ENCODE results near the gene PLPPR1. TPM values are rescaled to one million over a fixed set of nuclear protein-coding genes. Genes with fewer than 3 reads are reported as not detected.
"Not testable (repeated sequence)": the region's sequence is repeated elsewhere in the genome, so short reads cannot be mapped to it uniquely, and the experiment has no call there.

Gene PLPPR1
- total RNA-seq, 1 experiment from 2014 or later: not detected

- BruUV-seq (replicated peaks): no TSS peak
- ATAC-seq: no peak
- CTCF ChIA-PET: no interaction called here
Measured at GRCh38 chr9:101037430-101037829, 8.9 kb downstream of the PLPPR1 start.

DNA sequence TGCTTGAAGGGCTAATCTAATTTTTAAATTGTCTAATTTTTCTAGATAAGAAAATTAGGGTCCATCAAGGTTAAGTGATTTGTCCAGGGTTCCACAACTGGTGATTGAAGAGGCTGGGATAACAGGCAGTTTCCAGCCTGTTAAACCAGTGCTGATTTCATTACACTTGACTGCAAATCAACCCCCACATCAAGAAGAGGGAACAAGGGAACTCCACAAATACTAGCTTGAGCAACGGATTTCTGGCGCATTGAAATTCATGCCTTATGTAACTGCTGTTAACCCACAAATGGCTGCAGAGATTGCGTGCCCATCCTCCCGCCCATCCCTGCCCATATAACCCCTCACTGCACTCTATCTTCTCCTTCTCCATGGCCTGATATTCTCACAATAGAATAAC is 10.0 kb downstream of the PLPPR1 start:
- ChIA-PET CTCF (no interaction called here), POLR2A (no interaction called here)
- no peak for ATAC-seq
- no TSS peak for BruUV-seq (replicated peaks)
- TF ChIP-seq TCF7L2 (IDR thresholded peaks at IDR 0.05; ENCODE audit: low read depth, low read length): no peak
- intact Hi-C loops (cut with micrococcal nuclease; ENCODE audit: unreplicated experiment) (no loop called here), in situ Hi-C loops (cut with HindIII; ENCODE audit: low pct_unique_long_range_greater_than_20kb, low sequenced_read_pairs) (no loop called here)
- Histone ChIP-seq H3K36me3 (ENCODE audit: control insufficient read depth, insufficient read depth, low read length) (no peaks in the 10 kb centered on the region), H3K27ac (ENCODE audit: low read length) (no peak overlapping the region), H3K27me3 (ENCODE audit: control insufficient read depth, insufficient read depth, low read length) (no peaks in the 10 kb centered on the region), H3K9me3 (ENCODE audit: control insufficient read depth, insufficient read depth, low read depth, low read length) (no peaks in the 10 kb centered on the region), H3K4me1 (ENCODE audit: control insufficient read depth, insufficient read depth, low read length) (no peaks in the 10 kb centered on the region), H3K4me3 (ENCODE audit: low read depth in 2 of 2, low read length in 2 of 2) (no peak overlapping the region)
- DNase-seq (ENCODE audit: low read depth, low spot score): no peak

More at GRCh38 chr9:101037430-101037829, 8.9 kb downstream of the PLPPR1 start:
- intact Hi-C loops (cut with micrococcal nuclease; ENCODE audit: unreplicated experiment) (no loop called here), in situ Hi-C loops (cut with HindIII; ENCODE audit: low pct_unique_long_range_greater_than_20kb, low sequenced_read_pairs) (no loop called here)
- no peak overlapping the region for H3K27ac ChIP-seq (ENCODE audit: low read length)
- no peaks in the 10 kb centered on the region for H3K36me3 ChIP-seq (ENCODE audit: control insufficient read depth, insufficient read depth, low read length)
- H3K4me1 ChIP-seq (ENCODE audit: control insufficient read depth, insufficient read depth, low read length): no peaks in the 10 kb centered on the region
- no peak for DNase-seq (ENCODE audit: low read depth, low spot score)
- POLR2A ChIA-PET: no interaction called here
- no peaks in the 10 kb centered on the region for H3K9me3 ChIP-seq (ENCODE audit: control insufficient read depth, insufficient read depth, low read depth, low read length)
- TF ChIP-seq, protein P1, sequence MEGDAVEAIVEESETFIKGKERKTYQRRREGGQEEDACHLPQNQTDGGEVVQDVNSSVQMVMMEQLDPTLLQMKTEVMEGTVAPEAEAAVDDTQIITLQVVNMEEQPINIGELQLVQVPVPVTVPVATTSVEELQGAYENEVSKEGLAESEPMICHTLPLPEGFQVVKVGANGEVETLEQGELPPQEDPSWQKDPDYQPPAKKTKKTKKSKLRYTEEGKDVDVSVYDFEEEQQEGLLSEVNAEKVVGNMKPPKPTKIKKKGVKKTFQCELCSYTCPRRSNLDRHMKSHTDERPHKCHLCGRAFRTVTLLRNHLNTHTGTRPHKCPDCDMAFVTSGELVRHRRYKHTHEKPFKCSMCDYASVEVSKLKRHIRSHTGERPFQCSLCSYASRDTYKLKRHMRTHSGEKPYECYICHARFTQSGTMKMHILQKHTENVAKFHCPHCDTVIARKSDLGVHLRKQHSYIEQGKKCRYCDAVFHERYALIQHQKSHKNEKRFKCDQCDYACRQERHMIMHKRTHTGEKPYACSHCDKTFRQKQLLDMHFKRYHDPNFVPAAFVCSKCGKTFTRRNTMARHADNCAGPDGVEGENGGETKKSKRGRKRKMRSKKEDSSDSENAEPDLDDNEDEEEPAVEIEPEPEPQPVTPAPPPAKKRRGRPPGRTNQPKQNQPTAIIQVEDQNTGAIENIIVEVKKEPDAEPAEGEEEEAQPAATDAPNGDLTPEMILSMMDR (IDR thresholded peaks at IDR 0.05): no peak
- TF ChIP-seq TCF7L2 (IDR thresholded peaks at IDR 0.05; ENCODE audit: low read depth, low read length): no peak
- TF ChIP-seq, protein P2, sequence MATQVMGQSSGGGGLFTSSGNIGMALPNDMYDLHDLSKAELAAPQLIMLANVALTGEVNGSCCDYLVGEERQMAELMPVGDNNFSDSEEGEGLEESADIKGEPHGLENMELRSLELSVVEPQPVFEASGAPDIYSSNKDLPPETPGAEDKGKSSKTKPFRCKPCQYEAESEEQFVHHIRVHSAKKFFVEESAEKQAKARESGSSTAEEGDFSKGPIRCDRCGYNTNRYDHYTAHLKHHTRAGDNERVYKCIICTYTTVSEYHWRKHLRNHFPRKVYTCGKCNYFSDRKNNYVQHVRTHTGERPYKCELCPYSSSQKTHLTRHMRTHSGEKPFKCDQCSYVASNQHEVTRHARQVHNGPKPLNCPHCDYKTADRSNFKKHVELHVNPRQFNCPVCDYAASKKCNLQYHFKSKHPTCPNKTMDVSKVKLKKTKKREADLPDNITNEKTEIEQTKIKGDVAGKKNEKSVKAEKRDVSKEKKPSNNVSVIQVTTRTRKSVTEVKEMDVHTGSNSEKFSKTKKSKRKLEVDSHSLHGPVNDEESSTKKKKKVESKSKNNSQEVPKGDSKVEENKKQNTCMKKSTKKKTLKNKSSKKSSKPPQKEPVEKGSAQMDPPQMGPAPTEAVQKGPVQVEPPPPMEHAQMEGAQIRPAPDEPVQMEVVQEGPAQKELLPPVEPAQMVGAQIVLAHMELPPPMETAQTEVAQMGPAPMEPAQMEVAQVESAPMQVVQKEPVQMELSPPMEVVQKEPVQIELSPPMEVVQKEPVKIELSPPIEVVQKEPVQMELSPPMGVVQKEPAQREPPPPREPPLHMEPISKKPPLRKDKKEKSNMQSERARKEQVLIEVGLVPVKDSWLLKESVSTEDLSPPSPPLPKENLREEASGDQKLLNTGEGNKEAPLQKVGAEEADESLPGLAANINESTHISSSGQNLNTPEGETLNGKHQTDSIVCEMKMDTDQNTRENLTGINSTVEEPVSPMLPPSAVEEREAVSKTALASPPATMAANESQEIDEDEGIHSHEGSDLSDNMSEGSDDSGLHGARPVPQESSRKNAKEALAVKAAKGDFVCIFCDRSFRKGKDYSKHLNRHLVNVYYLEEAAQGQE (IDR thresholded peaks at IDR 0.05; ENCODE audit: insufficient read depth in 1 of 2, low read depth in 2 of 2, low read length in 1 of 2): no peak
- TF ChIP-seq POLR2AphosphoS5 (IDR thresholded peaks at IDR 0.05; ENCODE audit: low read depth, low read length): no peak
- no peak for TF ChIP-seq SIN3A (IDR thresholded peaks at IDR 0.05; ENCODE audit: borderline replicate concordance, insufficient read depth, low read depth, low read length)
- H3K4me3 ChIP-seq (ENCODE audit: low read depth in 2 of 2, low read length in 2 of 2): no peak overlapping the region
- H3K27me3 ChIP-seq (ENCODE audit: control insufficient read depth, insufficient read depth, low read length): no peaks in the 10 kb centered on the region

GRCh38 chr9:101039581-101039980 is 11.1 kb downstream of the PLPPR1 start:
- DNase-seq (ENCODE audit: low read depth, low spot score); in situ Hi-C loops (cut with HindIII; ENCODE audit: low pct_unique_long_range_greater_than_20kb, low sequenced_read_pairs); H3K36me3 ChIP-seq (ENCODE audit: control insufficient read depth, insufficient read depth, low read length); intact Hi-C loops (cut with micrococcal nuclease; ENCODE audit: unreplicated experiment); ATAC-seq; BruUV-seq (replicated peaks); H3K4me3 ChIP-seq (ENCODE audit: low read depth in 2 of 2, low read length in 2 of 2); POLR2A ChIA-PET; H3K4me1 ChIP-seq (ENCODE audit: control insufficient read depth, insufficient read depth, low read length); H3K27me3 ChIP-seq (ENCODE audit: control insufficient read depth, insufficient read depth, low read length); H3K27ac ChIP-seq (ENCODE audit: low read length); H3K9me3 ChIP-seq (ENCODE audit: control insufficient read depth, insufficient read depth, low read depth, low read length): not testable (repeated sequence)
- CTCF ChIA-PET: interaction anchor here (0.6 kb wide), 1 partner anchor 70 kb away, joined by 7 read pairs; no protein-coding TSS in a partner anchor

Data from Panc1 (cell line).